Endodermal cell (in vitro differentiated cells): ENCODE results near the gene ARL16. TPM values are rescaled to one million over a fixed set of nuclear protein-coding genes. Genes with fewer than 3 reads are reported as not detected.

Source experiments
- DNase-seq: peaks from one replicate; pipeline ENCODE4 v3.0.0-alpha.2; 2017
- H3K27ac ChIP-seq: 2 replicates; pipeline ENCODE4 v1.5.1; 2013; ENCODE audit warnings: mild to moderate bottlenecking, low read depth, low read length, moderate library complexity
- H3K27me3 ChIP-seq: 2 replicates; pipeline ENCODE4 v1.6.1; 2013; ENCODE audit warnings: mild to moderate bottlenecking, low read length, moderate library complexity; ENCODE audit not compliant: insufficient read depth, control insufficient read depth, poor library complexity, severe bottlenecking
- H3K36me3 ChIP-seq: 2 replicates; pipeline ENCODE4 v1.7.0; 2013; ENCODE audit warnings: mild to moderate bottlenecking, low read length, moderate library complexity; ENCODE audit not compliant: control insufficient read depth, insufficient read depth
- H3K4me1 ChIP-seq: one replicate; pipeline ENCODE4 v1.7.0; 2013; ENCODE audit warnings: low read length; ENCODE audit not compliant: control insufficient read depth, insufficient read depth
- H3K4me3 ChIP-seq: 2 replicates; pipeline ENCODE4 v1.5.1; 2013; ENCODE audit warnings: mild to moderate bottlenecking, low read length, moderate library complexity
- H3K9ac ChIP-seq: 2 replicates; pipeline ENCODE4 v1.6.1; 2013; ENCODE audit warnings: mild to moderate bottlenecking, low read length, moderate library complexity; ENCODE audit not compliant: poor library complexity, severe bottlenecking; ENCODE audit errors: extremely low read depth
- H3K9me3 ChIP-seq: 2 replicates; pipeline ENCODE4 v1.6.1; 2013; ENCODE audit warnings: mild to moderate bottlenecking, low read length, moderate library complexity; ENCODE audit not compliant: control insufficient read depth
- H3K27ac Mint-ChIP-seq: 2 replicates; pipeline ENCODE4 v1.8.0; 2020; ENCODE audit warnings: mixed read lengths
- H3K27me3 Mint-ChIP-seq: 2 replicates; pipeline ENCODE4 v1.8.0; 2021; ENCODE audit warnings: mild to moderate bottlenecking, mixed read lengths; ENCODE audit not compliant: insufficient read depth
- H3K36me3 Mint-ChIP-seq: 2 replicates; pipeline ENCODE4 v1.8.0; 2020; ENCODE audit warnings: low read depth, mixed read lengths
- H3K4me1 Mint-ChIP-seq: 2 replicates; pipeline ENCODE4 v1.8.0; 2020; ENCODE audit warnings: mixed read lengths
- H3K4me3 Mint-ChIP-seq: 2 replicates; pipeline ENCODE4 v1.8.0; 2020; ENCODE audit warnings: mild to moderate bottlenecking, moderate library complexity, mixed read lengths
- H3K9me3 Mint-ChIP-seq: 2 replicates; pipeline ENCODE4 v1.8.0; 2020; ENCODE audit warnings: mild to moderate bottlenecking, mixed read lengths
- WGBS, 2 experiments: methylation state at CpG; one replicate each; pipeline versions ENCODE4 v1.1.5 to v1.1.7; 2013; ENCODE audit warnings: missing lambda C conversion rate in 2 of 2, mixed read lengths in 1 of 2; ENCODE audit not compliant: insufficient coverage in 1 of 2, insufficient read length in 1 of 2; 5-methylcytosine and 5-hydroxymethylcytosine counted together
- total RNA-seq, 2 donors: library from RNA; stranded (reverse); fragmentation: NEBNext Ultra II Directional in 1 of 2; extraction: Animal tissue kit (Norgen Biotek cat#: 25700) in 1 of 2; gene quantifications; 2 replicates in 1 of 2; 3 replicates in 1 of 2; pipeline ENCODE4 v1.2.1, GENCODE V29; 2021
- TF ChIP-seq, protein P1 (sequence below): fragments of 200-600 bp; sonication (generic); conservative IDR thresholded peaks from 2 replicates; pipeline ENCODE4 v1.5.0; 2021; ENCODE audit warnings: antibody characterized with exemption, mild to moderate bottlenecking

ARL16 gene
- total RNA-seq, 2 donors from 2014 or later: 41.2 to 47.8 TPM

DNA sequence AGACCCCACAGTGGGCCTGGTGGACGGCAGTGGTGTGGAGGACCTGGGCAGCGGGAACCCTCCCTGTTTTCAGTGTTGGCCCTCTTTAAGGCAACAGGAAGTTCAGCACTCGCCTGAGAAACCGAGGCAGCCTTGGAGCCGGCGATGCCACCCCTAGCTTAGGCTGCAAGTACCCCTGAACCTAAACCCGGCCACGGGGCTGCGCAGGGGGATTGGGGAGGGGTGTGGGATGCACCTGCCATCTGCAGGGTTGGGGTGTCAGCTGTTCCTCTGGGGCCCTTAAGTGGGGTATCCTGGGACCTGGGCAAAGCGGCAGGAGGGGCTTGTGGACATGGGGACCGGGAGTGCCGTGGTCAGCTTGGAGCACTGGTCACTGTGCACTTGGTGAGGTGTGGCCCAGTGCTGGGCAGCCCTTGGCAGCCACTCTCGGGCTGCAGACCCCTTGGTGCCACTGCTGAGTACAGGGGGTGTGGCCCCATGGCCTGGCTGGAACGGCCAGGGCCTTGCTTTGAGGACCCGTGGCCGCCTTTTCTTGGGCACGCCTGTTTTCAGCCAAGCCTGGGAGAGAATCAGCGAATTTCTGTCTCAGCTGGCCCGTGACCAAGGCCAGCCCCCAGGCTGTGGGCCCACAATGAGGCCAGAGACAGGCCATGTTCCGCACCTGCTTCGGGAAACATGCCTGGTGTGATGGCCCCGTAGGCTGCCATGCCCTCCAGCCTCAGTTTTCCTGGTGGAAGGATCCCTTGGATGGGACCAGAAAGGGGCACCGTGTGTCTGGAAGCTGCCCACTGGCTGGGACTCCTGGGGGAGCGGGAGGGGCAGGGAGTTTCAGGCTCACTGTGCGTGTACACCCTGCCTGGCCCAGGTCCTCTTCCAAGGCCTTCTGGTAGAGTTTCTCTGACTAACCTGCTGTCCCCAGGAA, 24.4 kb upstream of the ARL16 start:
- peaks cover 8% of the 10 kb centered on the region for H3K4me1 ChIP-seq
- Mint-ChIP-seq H3K27me3 (peaks cover 3% of the 10 kb centered on the region), H3K4me1 (peaks cover 6% of the 10 kb centered on the region), H3K4me3 (no peak overlapping the region), H3K36me3 (peaks cover 32% of the 10 kb centered on the region), H3K27ac (no peak overlapping the region), H3K9me3 (no peaks in the 10 kb centered on the region)
- peaks cover 37% of the 10 kb centered on the region for H3K36me3 ChIP-seq
- no peak overlapping the region for H3K9ac ChIP-seq
- H3K27me3 ChIP-seq: no peaks in the 10 kb centered on the region
- no peaks in the 10 kb centered on the region for H3K9me3 ChIP-seq
- DNase-seq: no peak
- TF ChIP-seq, protein P1, sequence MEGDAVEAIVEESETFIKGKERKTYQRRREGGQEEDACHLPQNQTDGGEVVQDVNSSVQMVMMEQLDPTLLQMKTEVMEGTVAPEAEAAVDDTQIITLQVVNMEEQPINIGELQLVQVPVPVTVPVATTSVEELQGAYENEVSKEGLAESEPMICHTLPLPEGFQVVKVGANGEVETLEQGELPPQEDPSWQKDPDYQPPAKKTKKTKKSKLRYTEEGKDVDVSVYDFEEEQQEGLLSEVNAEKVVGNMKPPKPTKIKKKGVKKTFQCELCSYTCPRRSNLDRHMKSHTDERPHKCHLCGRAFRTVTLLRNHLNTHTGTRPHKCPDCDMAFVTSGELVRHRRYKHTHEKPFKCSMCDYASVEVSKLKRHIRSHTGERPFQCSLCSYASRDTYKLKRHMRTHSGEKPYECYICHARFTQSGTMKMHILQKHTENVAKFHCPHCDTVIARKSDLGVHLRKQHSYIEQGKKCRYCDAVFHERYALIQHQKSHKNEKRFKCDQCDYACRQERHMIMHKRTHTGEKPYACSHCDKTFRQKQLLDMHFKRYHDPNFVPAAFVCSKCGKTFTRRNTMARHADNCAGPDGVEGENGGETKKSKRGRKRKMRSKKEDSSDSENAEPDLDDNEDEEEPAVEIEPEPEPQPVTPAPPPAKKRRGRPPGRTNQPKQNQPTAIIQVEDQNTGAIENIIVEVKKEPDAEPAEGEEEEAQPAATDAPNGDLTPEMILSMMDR: no peak
- WGBS, 2 experiments: 94 to 95% methylated on average over 20 to 25 of the region's 25 CpGs
- no peak overlapping the region for H3K4me3 ChIP-seq
- H3K27ac ChIP-seq: no peak overlapping the region

DNA sequence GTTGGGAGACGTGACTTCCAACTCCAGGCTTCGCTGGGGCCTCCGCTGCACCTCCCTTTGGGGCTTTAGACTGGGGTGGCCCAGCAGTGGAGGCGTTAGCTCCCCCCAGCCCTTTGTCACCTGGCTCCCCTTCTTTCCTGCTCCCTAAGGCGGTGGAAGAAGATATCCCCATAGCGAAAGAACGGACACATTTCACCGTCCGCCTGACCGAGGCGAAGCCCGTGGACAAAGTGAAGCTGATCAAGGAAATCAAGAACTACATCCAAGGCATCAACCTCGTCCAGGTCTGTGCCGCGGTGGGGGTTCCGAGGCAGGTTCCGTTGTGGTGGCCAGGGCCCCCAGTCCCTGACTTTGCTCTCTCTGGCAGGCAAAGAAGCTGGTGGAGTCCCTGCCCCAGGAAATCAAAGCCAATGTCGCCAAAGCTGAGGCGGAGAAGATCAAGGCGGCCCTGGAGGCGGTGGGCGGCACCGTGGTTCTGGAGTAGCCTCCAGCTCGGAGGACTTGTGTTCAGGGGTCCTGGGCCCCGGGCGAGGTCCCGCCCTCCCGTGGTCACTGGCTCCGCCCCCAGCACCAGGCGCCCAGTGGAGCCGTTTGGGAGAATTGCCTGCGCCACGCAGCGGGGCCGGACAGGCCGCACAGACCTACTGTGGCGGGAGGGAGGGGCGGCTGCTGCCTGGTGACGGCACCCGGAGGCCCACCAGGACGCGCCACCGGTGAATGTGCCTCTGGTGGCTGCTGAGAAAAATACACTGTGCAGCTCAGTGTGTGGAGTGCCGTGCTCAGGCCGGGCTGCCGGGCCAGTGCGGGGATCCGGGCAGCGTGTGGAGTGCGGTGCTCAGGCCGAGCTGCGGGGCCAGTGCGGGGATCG, 23.4 kb upstream of the ARL16 start:
- no peak overlapping the region for H3K4me3 ChIP-seq
- Mint-ChIP-seq H3K9me3 (no peaks in the 10 kb centered on the region), H3K27me3 (peaks cover 3% of the 10 kb centered on the region), H3K4me3 (no peak overlapping the region), H3K4me1 (peaks cover 11% of the 10 kb centered on the region), H3K36me3 (peaks cover 33% of the 10 kb centered on the region), H3K27ac (no peak overlapping the region)
- TF ChIP-seq, protein P1: peak; percentile 21
- peak; percentile 70 for DNase-seq
- H3K9ac ChIP-seq: no peak overlapping the region
- no peaks in the 10 kb centered on the region for H3K27me3 ChIP-seq
- H3K9me3 ChIP-seq: no peaks in the 10 kb centered on the region
- peaks cover 39% of the 10 kb centered on the region for H3K36me3 ChIP-seq
- 95 to 96% methylated on average over 37 to 54 of the region's 54 CpGs for WGBS, 2 experiments
- H3K27ac ChIP-seq: no peak overlapping the region
- peaks cover 8% of the 10 kb centered on the region for H3K4me1 ChIP-seq

DNA sequence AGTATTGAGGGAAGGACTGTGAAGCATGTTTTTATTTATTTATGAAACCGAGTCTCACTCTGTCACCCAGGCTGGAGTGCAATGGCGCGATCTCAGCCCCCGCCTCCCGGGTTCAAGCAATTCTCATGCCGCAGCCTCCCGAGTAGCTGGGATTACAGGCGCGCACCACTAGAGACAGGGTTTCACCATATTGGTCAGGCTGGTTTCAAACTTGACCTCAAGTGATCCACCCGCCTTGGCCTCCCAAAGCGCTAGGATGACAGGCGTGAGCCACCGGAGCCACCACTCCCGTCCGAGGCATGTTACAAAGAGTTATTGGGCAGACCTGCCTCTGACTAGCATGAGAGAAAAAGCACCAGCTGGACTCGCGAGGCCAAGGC, 22.6 kb upstream of the ARL16 start:
- H3K36me3 ChIP-seq: peaks cover 46% of the 10 kb centered on the region
- no peak overlapping the region for H3K27ac ChIP-seq
- WGBS, 2 experiments: 95 to 96% methylated on average over 17 of the region's 17 CpGs
- H3K4me1 ChIP-seq: peaks cover 8% of the 10 kb centered on the region
- peaks cover 14% of the 10 kb centered on the region for H3K4me1 Mint-ChIP-seq
- no peak for DNase-seq
- H3K9me3 ChIP-seq: no peaks in the 10 kb centered on the region
- H3K27ac Mint-ChIP-seq: peak overlapping the region; percentile 44
- H3K27me3 ChIP-seq: no peaks in the 10 kb centered on the region
- H3K4me3 Mint-ChIP-seq: peak overlapping the region; percentile 92
- H3K4me3 ChIP-seq: no peak overlapping the region
- peaks cover 37% of the 10 kb centered on the region for H3K36me3 Mint-ChIP-seq
- peaks cover 3% of the 10 kb centered on the region for H3K27me3 Mint-ChIP-seq
- TF ChIP-seq, protein P1: no peak
- no peak overlapping the region for H3K9ac ChIP-seq
- no peaks in the 10 kb centered on the region for H3K9me3 Mint-ChIP-seq
